Measurements from ENCODE around the gene SYT12. TPM values are rescaled to one million over a fixed set of nuclear protein-coding genes. Genes with fewer than 3 reads are reported as not detected.
A peak's percentile ranks its signal among the peaks of the same experiment; 100 is the strongest.

Gene SYT12
- total RNA-seq, 1 experiment from 2014 or later: 0.06 TPM

- Histone ChIP-seq H3K36me3 (no peaks in the 10 kb centered on the region), H3K27ac (no peak overlapping the region), H3K4me3 (no peak overlapping the region), H3K4me1 (peaks cover 16% of the 10 kb centered on the region; the same call in 1 of the 2 replicates), H3K27me3 (no peaks in the 10 kb centered on the region), H3K9me3 (replicated peaks) (no peaks in the 10 kb centered on the region)
- DNase-seq: no peak
These were observed 29.1 kb downstream of the SYT12 start for GRCh38 chr11:67051945-67052488.

GRCh38 chr11:67052891-67053290, 30.0 kb downstream of the SYT12 start:
- Histone ChIP-seq H3K4me1 (peaks cover 16% of the 10 kb centered on the region; the same call in 1 of the 2 replicates), H3K36me3 (no peaks in the 10 kb centered on the region), H3K9me3 (replicated peaks) (no peaks in the 10 kb centered on the region)

GRCh38 chr11:67053896-67054329, 31.0 kb downstream of the SYT12 start:
- Histone ChIP-seq H3K4me1 (peaks cover 16% of the 10 kb centered on the region; the same call in 1 of the 2 replicates), H3K4me3 (no peak overlapping the region), H3K27me3 (no peaks in the 10 kb centered on the region), H3K27ac (no peak overlapping the region), H3K36me3 (no peaks in the 10 kb centered on the region), H3K9me3 (replicated peaks) (no peaks in the 10 kb centered on the region)
- DNase-seq: peak; percentile 54 to 69

More at GRCh38 chr11:67052891-67053290, 30.0 kb downstream of the SYT12 start:
- no peak overlapping the region for H3K4me3 ChIP-seq
- H3K27ac ChIP-seq: no peak overlapping the region
- no peak for DNase-seq
- H3K27me3 ChIP-seq: no peaks in the 10 kb centered on the region

- Histone ChIP-seq H3K27ac (no peak overlapping the region), H3K27me3 (no peaks in the 10 kb centered on the region), H3K4me1 (peaks cover 16% of the 10 kb centered on the region; the same call in 1 of the 2 replicates), H3K36me3 (no peaks in the 10 kb centered on the region), H3K9me3 (replicated peaks) (no peaks in the 10 kb centered on the region), H3K4me3 (no peak overlapping the region)
- peak in 1 of 2 experiments; percentile 24 for DNase-seq
These were observed 31.5 kb downstream of the SYT12 start for GRCh38 chr11:67054346-67054835.

GRCh38 chr11:67054836-67055523, 32.0 kb downstream of the SYT12 start:
- Histone ChIP-seq H3K27ac (no peak overlapping the region), H3K9me3 (replicated peaks) (no peaks in the 10 kb centered on the region), H3K27me3 (no peaks in the 10 kb centered on the region), H3K4me3 (no peak overlapping the region), H3K4me1 (peaks cover 16% of the 10 kb centered on the region; the same call in 1 of the 2 replicates), H3K36me3 (no peaks in the 10 kb centered on the region)
- DNase-seq: peak; percentile 65 to 67

GRCh38 chr11:67055812-67056211, 32.9 kb downstream of the SYT12 start:
- no peak for DNase-seq
- Histone ChIP-seq H3K4me1 (peaks cover 16% of the 10 kb centered on the region; the same call in 1 of the 2 replicates), H3K36me3 (no peaks in the 10 kb centered on the region), H3K9me3 (replicated peaks) (no peaks in the 10 kb centered on the region), H3K27me3 (no peaks in the 10 kb centered on the region), H3K4me3 (no peak overlapping the region), H3K27ac (no peak overlapping the region)

GRCh38 chr11:67056267-67057204, 33.6 kb downstream of the SYT12 start, which contains the start of gene RHOD:
RHOD (plus strand) TSS chr11:67056847; CDS start chr11:67056903, 56 bp downstream.
- Histone ChIP-seq H3K4me3 (no peak within 1 kb of the TSS), H3K9me3 (replicated peaks) (no peaks in the 10 kb centered on the region), H3K27me3 (no peaks in the 10 kb centered on the region), H3K4me1 (peaks cover 16% of the 10 kb centered on the region; the same call in 1 of the 2 replicates), H3K27ac (no peak within 1 kb of the TSS), H3K36me3 (no peaks in the 10 kb centered on the region)
- DNase-seq: no peak

GRCh38 chr11:67057205-67057672, 34.3 kb downstream of the SYT12 start:
- Histone ChIP-seq H3K36me3 (no peaks in the 10 kb centered on the region), H3K27ac (no peak overlapping the region), H3K9me3 (replicated peaks) (no peaks in the 10 kb centered on the region), H3K4me3 (no peak overlapping the region), H3K27me3 (no peaks in the 10 kb centered on the region), H3K4me1 (peaks cover 16% of the 10 kb centered on the region; the same call in 1 of the 2 replicates)
- no peak for DNase-seq

GRCh38 chr11:67058506-67058905, 35.6 kb downstream of the SYT12 start:
- Histone ChIP-seq H3K36me3 (no peaks in the 10 kb centered on the region), H3K4me1 (peaks cover 16% of the 10 kb centered on the region; the same call in 1 of the 2 replicates), H3K4me3 (no peak overlapping the region), H3K27ac (no peak overlapping the region), H3K27me3 (no peaks in the 10 kb centered on the region), H3K9me3 (replicated peaks) (no peaks in the 10 kb centered on the region)
- no peak for DNase-seq

GRCh38 chr11:67059671-67060070, 36.7 kb downstream of the SYT12 start:
- H3K4me3 ChIP-seq: no peak overlapping the region
- H3K27ac ChIP-seq: no peak overlapping the region
- peaks cover 8% of the 10 kb centered on the region; the same call in 1 of the 2 replicates for H3K4me1 ChIP-seq
- H3K9me3 ChIP-seq (replicated peaks): no peaks in the 10 kb centered on the region
- no peaks in the 10 kb centered on the region for H3K36me3 ChIP-seq
- no peaks in the 10 kb centered on the region for H3K27me3 ChIP-seq
- DNase-seq: no peak

- H3K27me3 ChIP-seq: no peaks in the 10 kb centered on the region
- H3K4me3 ChIP-seq: no peak overlapping the region
- no peak for DNase-seq
- peaks cover 6% of the 10 kb centered on the region; the same call in 1 of the 2 replicates for H3K4me1 ChIP-seq
- no peaks in the 10 kb centered on the region for H3K9me3 ChIP-seq (replicated peaks)
- no peak overlapping the region for H3K27ac ChIP-seq
- no peaks in the 10 kb centered on the region for H3K36me3 ChIP-seq
These were observed 37.2 kb downstream of the SYT12 start for GRCh38 chr11:67060111-67060522.

- DNase-seq: no peak
- H3K9me3 ChIP-seq (replicated peaks): no peaks in the 10 kb centered on the region
- H3K4me1 ChIP-seq: no peaks in the 10 kb centered on the region
- H3K36me3 ChIP-seq: no peaks in the 10 kb centered on the region
- no peak overlapping the region for H3K27ac ChIP-seq
- no peak overlapping the region for H3K4me3 ChIP-seq
- H3K27me3 ChIP-seq: no peaks in the 10 kb centered on the region
These were observed 39.8 kb downstream of the SYT12 start for GRCh38 chr11:67062526-67063373.

GRCh38 chr11:67066333-67066709, 43.4 kb downstream of the SYT12 start:
- Histone ChIP-seq H3K4me1 (no peaks in the 10 kb centered on the region), H3K36me3 (no peaks in the 10 kb centered on the region), H3K27me3 (no peaks in the 10 kb centered on the region), H3K4me3 (no peak overlapping the region), H3K27ac (no peak overlapping the region), H3K9me3 (replicated peaks) (no peaks in the 10 kb centered on the region)
- DNase-seq: no peak
